Neutrophil (primary cell): Measurements from ENCODE around the gene SPATA16.

ENCODE experiments used
- H3K27ac ChIP-seq: fragments of 200-600 bp; sonication (generic); 2 replicates; pipeline ENCODE4 v1.5.1; 2016; ENCODE audit warnings: mild to moderate bottlenecking, moderate library complexity
- H3K27me3 ChIP-seq: fragments of 200-600 bp; sonication (generic); 2 replicates; pipeline ENCODE4 v1.6.0; 2016; ENCODE audit warnings: mild to moderate bottlenecking
- H3K36me3 ChIP-seq: fragments of 200-600 bp; sonication (generic); 2 replicates; pipeline ENCODE4 v1.5.1; 2017
- H3K4me1 ChIP-seq, 2 experiments: fragments of 200-600 bp in 1 of 2; sonication (generic) in 1 of 2; 1 replicate in 1 of 2; 2 replicates in 1 of 2; pipeline versions ENCODE4 v1.5.1 to v1.6.1; 2013 to 2016; ENCODE audit warnings: low read depth in 1 of 2, low read length in 1 of 2, mild to moderate bottlenecking in 1 of 2, moderate library complexity in 1 of 2; ENCODE audit not compliant: control insufficient read depth in 1 of 2, insufficient read depth in 1 of 2
- H3K4me3 ChIP-seq, 2 experiments: fragments of 200-600 bp in 1 of 2; sonication (generic) in 1 of 2; 1 replicate in 1 of 2; 2 replicates in 1 of 2; pipeline ENCODE4 v1.5.1; 2013 to 2016; ENCODE audit warnings: low read depth in 1 of 2, low read length in 1 of 2, mild to moderate bottlenecking in 1 of 2, moderate library complexity in 1 of 2
- H3K9me3 ChIP-seq: fragments of 200-600 bp; sonication (generic); 2 replicates; pipeline ENCODE4 v1.5.1; 2016
- CTCF ChIP-seq: fragments of 200-600 bp; sonication (generic); IDR thresholded peaks from 2 replicates; pipeline ENCODE4 v1.5.1; 2016; ENCODE audit warnings: antibody characterized with exemption

SPATA16 gene

DNA sequence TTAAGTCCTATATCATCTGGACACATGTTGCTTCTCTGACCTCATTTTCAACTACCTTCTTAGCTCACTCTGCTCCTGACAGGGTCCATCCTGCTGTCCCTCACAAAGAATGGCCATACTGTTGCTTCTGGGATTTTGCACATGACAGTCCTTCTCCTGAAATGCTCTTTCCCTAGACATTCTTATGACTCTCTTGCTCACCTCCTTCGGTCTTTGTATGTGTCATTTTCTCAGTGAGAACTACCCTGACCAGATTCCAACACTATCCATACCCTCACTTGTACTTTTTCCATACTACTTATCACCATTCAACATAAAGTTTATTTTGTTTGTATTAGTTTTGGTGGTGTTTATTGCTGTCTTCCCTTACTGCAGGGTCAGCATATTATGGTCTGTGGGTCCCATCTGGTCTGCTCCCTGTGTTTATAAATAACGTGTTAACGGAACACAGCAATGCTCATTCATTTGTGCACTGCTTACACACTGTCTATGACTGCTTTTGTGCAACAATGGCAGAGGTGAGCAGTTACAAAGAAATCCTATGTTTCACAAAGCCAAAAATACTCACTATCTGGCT is 159.5 kb downstream of the SPATA16 start:
- no peak for TF ChIP-seq CTCF
- H3K4me1 ChIP-seq = no peaks in the 10 kb centered on the region
- H3K27me3 ChIP-seq = no peaks in the 10 kb centered on the region
- H3K9me3 ChIP-seq = no peaks in the 10 kb centered on the region
- no peak overlapping the region for H3K4me3 ChIP-seq
- H3K27ac ChIP-seq = no peak overlapping the region
- H3K36me3 ChIP-seq = no peaks in the 10 kb centered on the region

DNA sequence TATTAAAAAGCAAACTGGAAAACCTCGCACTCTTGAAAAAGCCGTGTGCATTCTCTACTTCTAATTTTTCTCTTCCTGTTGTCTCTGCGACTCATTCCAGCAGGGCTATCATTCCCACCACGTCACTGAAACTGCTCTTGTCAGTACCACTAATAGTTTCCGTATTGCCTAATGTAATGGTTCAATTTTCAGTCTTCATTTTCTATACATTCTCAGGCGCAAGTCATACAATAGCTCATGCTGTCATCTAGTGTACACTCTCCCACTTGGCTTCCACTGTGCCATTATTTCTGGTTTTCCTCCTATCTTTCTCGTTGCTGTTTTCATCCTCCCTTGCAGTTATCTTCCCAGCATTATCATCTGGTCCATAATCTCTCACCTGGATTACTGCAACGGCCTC is 160.2 kb downstream of the SPATA16 start:
- Histone ChIP-seq H3K27me3 (no peaks in the 10 kb centered on the region), H3K36me3 (no peaks in the 10 kb centered on the region), H3K4me1 (no peaks in the 10 kb centered on the region), H3K9me3 (no peaks in the 10 kb centered on the region), H3K4me3 (no peak overlapping the region), H3K27ac (no peak overlapping the region)
- no peak for TF ChIP-seq CTCF

GRCh38 chr3:172977696-172978095 is 163.3 kb downstream of the SPATA16 start:
- Histone ChIP-seq H3K27me3 (no peaks in the 10 kb centered on the region), H3K4me3 (no peak overlapping the region), H3K36me3 (no peaks in the 10 kb centered on the region), H3K9me3 (no peaks in the 10 kb centered on the region), H3K4me1 (no peaks in the 10 kb centered on the region), H3K27ac (no peak overlapping the region)
- no peak for TF ChIP-seq CTCF

DNA sequence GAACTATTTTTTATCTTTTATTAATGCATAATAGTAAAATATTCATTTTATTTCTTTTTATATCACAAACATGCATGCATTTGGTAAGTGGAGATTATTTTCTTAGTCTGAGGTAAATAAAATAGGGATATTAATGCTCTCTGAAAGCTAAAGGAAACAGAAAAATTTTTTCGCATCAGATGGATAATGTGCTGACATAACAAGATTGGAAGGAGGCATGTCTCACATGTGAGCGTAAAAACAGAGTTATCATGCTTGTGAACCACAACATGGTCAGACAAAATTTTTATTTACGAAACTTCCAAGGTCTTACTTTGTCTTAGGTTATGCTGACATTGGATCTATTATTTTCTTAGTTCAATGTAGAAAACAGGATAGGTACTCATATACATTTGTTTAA is 166.1 kb downstream of the SPATA16 start:
- Histone ChIP-seq H3K27ac (no peak overlapping the region), H3K9me3 (no peaks in the 10 kb centered on the region), H3K36me3 (no peaks in the 10 kb centered on the region), H3K4me1 (no peaks in the 10 kb centered on the region), H3K4me3 (no peak overlapping the region), H3K27me3 (no peaks in the 10 kb centered on the region)
- TF ChIP-seq CTCF = no peak

- TF ChIP-seq CTCF = no peak
- H3K27me3 ChIP-seq = no peaks in the 10 kb centered on the region
- no peak overlapping the region for H3K4me3 ChIP-seq
- H3K36me3 ChIP-seq = no peaks in the 10 kb centered on the region
- no peak overlapping the region for H3K27ac ChIP-seq
- H3K9me3 ChIP-seq = no peaks in the 10 kb centered on the region
- no peaks in the 10 kb centered on the region for H3K4me1 ChIP-seq
Observed at GRCh38 chr3:172973799-172974198, 167.2 kb downstream of the SPATA16 start.

DNA sequence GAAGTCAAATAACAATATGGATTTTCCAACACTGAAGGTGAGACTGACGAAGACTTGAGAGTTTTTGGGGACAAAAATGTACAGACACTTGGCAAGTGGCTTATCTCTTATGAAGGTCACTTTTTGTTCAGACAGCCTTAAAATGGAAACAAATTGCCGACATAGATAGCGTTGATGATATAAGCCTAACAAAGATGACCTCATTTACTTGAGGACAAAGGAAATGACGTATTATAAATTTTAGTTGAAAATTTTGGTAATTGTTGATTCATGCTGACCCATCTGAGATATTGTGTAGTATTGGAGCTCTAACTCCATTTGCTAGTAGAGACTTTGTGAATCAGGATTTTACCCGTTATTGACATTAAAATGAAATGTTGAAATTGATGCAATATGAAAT is 168.3 kb downstream of the SPATA16 start:
- Histone ChIP-seq H3K4me1 (no peaks in the 10 kb centered on the region), H3K27me3 (no peaks in the 10 kb centered on the region), H3K27ac (no peak overlapping the region), H3K36me3 (no peaks in the 10 kb centered on the region), H3K9me3 (no peaks in the 10 kb centered on the region), H3K4me3 (no peak overlapping the region)
- TF ChIP-seq CTCF = no peak
